AG08396 (cell line): ENCODE results near the gene CASP10.
A peak's percentile ranks its signal among the peaks of the same experiment; 100 is the strongest.

ENCODE experiments used
- DNase-seq: peaks from one replicate; pipeline ENCODE4 v3.0.0; 2012; ENCODE audit warnings: low spot score, mixed read lengths

CASP10 gene

GRCh38 chr2:201233812-201234662 is 51.1 kb downstream of the CASP10 start:
- no peak for DNase-seq

- no peak for DNase-seq
Observed at GRCh38 chr2:201234663-201235135, 51.8 kb downstream of the CASP10 start.

- peak; percentile 73 for DNase-seq
Observed at GRCh38 chr2:201235860-201236811, 53.2 kb downstream of the CASP10 start.

GRCh38 chr2:201237486-201238123 is 54.7 kb downstream of the CASP10 start:
- no peak for DNase-seq

GRCh38 chr2:201239167-201239935 is 56.4 kb downstream of the CASP10 start:
- DNase-seq = peak; percentile 53

- DNase-seq = no peak
Observed at GRCh38 chr2:201242571-201243277, 59.8 kb downstream of the CASP10 start.

GRCh38 chr2:201244829-201245228 is 61.9 kb downstream of the CASP10 start:
- no peak for DNase-seq

GRCh38 chr2:201246280-201246679 is 63.3 kb downstream of the CASP10 start:
- DNase-seq = no peak

GRCh38 chr2:201248288-201248844 is 65.4 kb downstream of the CASP10 start:
- no peak for DNase-seq

- no peak for DNase-seq
Observed at GRCh38 chr2:201249889-201250288, 66.9 kb downstream of the CASP10 start.

- no peak for DNase-seq
Observed at GRCh38 chr2:201250741-201251140, 67.8 kb downstream of the CASP10 start.

GRCh38 chr2:201254081-201254730 is 71.3 kb downstream of the CASP10 start:
- peak; percentile 76 for DNase-seq

- DNase-seq = no peak
Observed at GRCh38 chr2:201255408-201256033, 72.6 kb downstream of the CASP10 start.

GRCh38 chr2:201256082-201256481 is 73.1 kb downstream of the CASP10 start:
- no peak for DNase-seq

GRCh38 chr2:201257381-201257955 is 74.5 kb downstream of the CASP10 start:
- DNase-seq = peak; percentile 39

GRCh38 chr2:201257956-201258665 is 75.2 kb downstream of the CASP10 start:
- DNase-seq = peak; percentile 56

GRCh38 chr2:201258666-201259615 is 76.0 kb downstream of the CASP10 start:
- no peak for DNase-seq
